Measurements from ENCODE around the gene DDX47. TPM values are rescaled to one million over a fixed set of nuclear protein-coding genes. Genes with fewer than 3 reads are reported as not detected.

Gene DDX47
- total and polyA plus RNA-seq, 7 donors, result 22.8 to 56.9 (median 42.9) TPM

GRCh38 chr12:12868477-12869235 lies 55.5 kb downstream of the DDX47 start:
- TF ChIP-seq POLR2AphosphoS5 (IDR thresholded peaks at IDR 0.05) (no peak), POLR2A (IDR thresholded peaks at IDR 0.05) (no peak), CTCF (IDR thresholded peaks at IDR 0.05) (no peak), EP300 (IDR thresholded peaks at IDR 0.05) (no peak)
- Histone ChIP-seq H3K27me3 (no peaks in the 10 kb centered on the region), H3K4me1 (no peaks in the 10 kb centered on the region), H3K27ac (no peak overlapping the region), H3K4me3 (no peak overlapping the region), H3K9me3 (no peaks in the 10 kb centered on the region), H3K36me3 (no peaks in the 10 kb centered on the region)
- intact Hi-C loops (cut with DNase I), result no loop called here
- DNase-seq, result no peak
- WGBS, 2 donors, result 80 to 91% methylated on average over 3 of the region's 3 CpGs

GRCh38 chr12:12870465-12870864 lies 57.3 kb downstream of the DDX47 start:
- H3K4me1 ChIP-seq, result no peaks in the 10 kb centered on the region
- H3K4me3 ChIP-seq, result no peak overlapping the region
- no peaks in the 10 kb centered on the region for H3K27me3 ChIP-seq
- no peaks in the 10 kb centered on the region for H3K36me3 ChIP-seq
- intact Hi-C loops (cut with DNase I), result no loop called here
- TF ChIP-seq POLR2AphosphoS5 (IDR thresholded peaks at IDR 0.05) (no peak), CTCF (IDR thresholded peaks at IDR 0.05) (no peak), EP300 (IDR thresholded peaks at IDR 0.05) (no peak), POLR2A (IDR thresholded peaks at IDR 0.05) (no peak)
- H3K9me3 ChIP-seq, result no peaks in the 10 kb centered on the region
- H3K27ac ChIP-seq, result no peak overlapping the region
- DNase-seq, result no peak
- WGBS, 2 donors, result 84 to 87% methylated on average over 7 of the region's 7 CpGs

GRCh38 chr12:12871587-12872138 lies 58.5 kb downstream of the DDX47 start:
- H3K4me3 ChIP-seq, result no peak overlapping the region
- H3K4me1 ChIP-seq, result no peaks in the 10 kb centered on the region
- intact Hi-C loops (cut with DNase I), result no loop called here
- no peaks in the 10 kb centered on the region for H3K36me3 ChIP-seq
- no peak overlapping the region for H3K27ac ChIP-seq
- no peak for TF ChIP-seq POLR2A (IDR thresholded peaks at IDR 0.05)
- no peaks in the 10 kb centered on the region for H3K9me3 ChIP-seq
- 84 to 92% methylated on average over 6 of the region's 6 CpGs for WGBS, 2 donors
- H3K27me3 ChIP-seq, result no peaks in the 10 kb centered on the region
- DNase-seq, result no peak

- H3K9me3 ChIP-seq, result no peaks in the 10 kb centered on the region
- no peak overlapping the region for H3K27ac ChIP-seq
- H3K4me1 ChIP-seq, result no peaks in the 10 kb centered on the region
- intact Hi-C loops (cut with DNase I), result no loop called here
- WGBS, 2 donors, result 14 to 63% methylated on average over 10 of the region's 10 CpGs
- DNase-seq, result no peak
- H3K4me3 ChIP-seq, result no peak overlapping the region
- no peak for TF ChIP-seq POLR2A (IDR thresholded peaks at IDR 0.05)
- TF ChIP-seq POLR2AphosphoS5 (IDR thresholded peaks at IDR 0.05), result no peak
- TF ChIP-seq CTCF (IDR thresholded peaks at IDR 0.05), result no peak
- TF ChIP-seq EP300 (IDR thresholded peaks at IDR 0.05), result no peak
- no peaks in the 10 kb centered on the region for H3K27me3 ChIP-seq
- H3K36me3 ChIP-seq, result no peaks in the 10 kb centered on the region
Measured at GRCh38 chr12:12872139-12872933, 59.2 kb downstream of the DDX47 start.

GRCh38 chr12:12872934-12873275 lies 59.8 kb downstream of the DDX47 start:
- no peak for DNase-seq
- no peak for TF ChIP-seq EP300 (IDR thresholded peaks at IDR 0.05)
- no peak for TF ChIP-seq CTCF (IDR thresholded peaks at IDR 0.05)
- TF ChIP-seq POLR2A (IDR thresholded peaks at IDR 0.05), result no peak
- no peak for TF ChIP-seq POLR2AphosphoS5 (IDR thresholded peaks at IDR 0.05)
- intact Hi-C loops (cut with DNase I), result no loop called here
- Histone ChIP-seq H3K36me3 (no peaks in the 10 kb centered on the region), H3K27me3 (no peaks in the 10 kb centered on the region), H3K4me3 (no peak overlapping the region), H3K9me3 (no peaks in the 10 kb centered on the region), H3K27ac (no peak overlapping the region), H3K4me1 (no peaks in the 10 kb centered on the region)
- 25 to 83% methylated on average over 2 of the region's 2 CpGs for WGBS, 2 donors
